ENCODE results near the gene PRSS36.
"Not testable (repeated sequence)": the region's sequence is repeated elsewhere in the genome, so short reads cannot be mapped to it uniquely, and the experiment has no call there.

The PRSS36 gene

GRCh38 chr16:31108794-31109558, 40.9 kb downstream of the PRSS36 start:
- no peaks in the 10 kb centered on the region for H3K27me3 ChIP-seq (ENCODE audit: control insufficient read depth in 1 of 2, insufficient read depth in 2 of 2, low read length in 2 of 2)
- peak overlapping the region; percentile 80 to 90 for H3K9ac ChIP-seq (ENCODE audit: low read length in 2 of 2)
- H3K36me3 ChIP-seq (ENCODE audit: control insufficient read depth in 2 of 2, insufficient read depth in 2 of 2, low read length in 2 of 2) = peaks cover 18 to 26% of the 10 kb centered on the region in 2 donors
- H3K4me3 ChIP-seq (ENCODE audit: low read length in 2 of 2) = peak overlapping the region; percentile 77 to 86
- H3K9me3 ChIP-seq (ENCODE audit: control insufficient read depth in 2 of 2, low read length in 2 of 2) = no peaks in the 10 kb centered on the region
- peaks cover 24% of the 10 kb centered on the region for H3K4me1 ChIP-seq (ENCODE audit: control insufficient read depth, insufficient read depth, low read length)
- peak overlapping the region; percentile 55 for H3K27ac ChIP-seq (ENCODE audit: low read length)

- Histone ChIP-seq H3K4me3 (ENCODE audit: low read length in 2 of 2) (peak within 1 kb of the TSS; percentile 77 to 86), H3K27me3 (ENCODE audit: control insufficient read depth in 1 of 2, insufficient read depth in 2 of 2, low read length in 2 of 2) (no peaks in the 10 kb centered on the region), H3K36me3 (ENCODE audit: control insufficient read depth in 2 of 2, insufficient read depth in 2 of 2, low read length in 2 of 2) (peaks cover 18 to 26% of the 10 kb centered on the region in 2 donors), H3K9ac (ENCODE audit: low read length in 2 of 2) (peak within 1 kb of the TSS; percentile 80 to 90), H3K27ac (ENCODE audit: low read length) (peak within 1 kb of the TSS; percentile 55), H3K9me3 (ENCODE audit: control insufficient read depth in 2 of 2, low read length in 2 of 2) (no peaks in the 10 kb centered on the region), H3K4me1 (ENCODE audit: control insufficient read depth, insufficient read depth, low read length) (peaks cover 24% of the 10 kb centered on the region)
Observed at GRCh38 chr16:31108035-31108793, 41.7 kb downstream of the PRSS36 start, which contains the start of gene BCKDK. Gene BCKDK, plus strand, starts transcription at chr16:31108386. Its CDS starts 838 bp downstream, at chr16:31109224.

- Histone ChIP-seq H3K9me3 (ENCODE audit: control insufficient read depth in 2 of 2, low read length in 2 of 2) (no peaks in the 10 kb centered on the region), H3K4me1 (ENCODE audit: control insufficient read depth, insufficient read depth, low read length) (peaks cover 24% of the 10 kb centered on the region), H3K27me3 (ENCODE audit: control insufficient read depth in 1 of 2, insufficient read depth in 2 of 2, low read length in 2 of 2) (no peaks in the 10 kb centered on the region), H3K27ac (ENCODE audit: low read length) (no peak overlapping the region), H3K4me3 (ENCODE audit: low read length in 2 of 2) (peak overlapping the region; percentile 77 to 86), H3K36me3 (ENCODE audit: control insufficient read depth in 2 of 2, insufficient read depth in 2 of 2, low read length in 2 of 2) (peaks cover 17 to 23% of the 10 kb centered on the region in 2 donors), H3K9ac (ENCODE audit: low read length in 2 of 2) (no peak overlapping the region)
Observed at GRCh38 chr16:31107465-31107867, 42.4 kb downstream of the PRSS36 start.

- Histone ChIP-seq H3K27me3 (ENCODE audit: control insufficient read depth in 1 of 2, insufficient read depth in 2 of 2, low read length in 2 of 2) (no peaks in the 10 kb centered on the region), H3K27ac (ENCODE audit: low read length) (no peak overlapping the region), H3K4me1 (ENCODE audit: control insufficient read depth, insufficient read depth, low read length) (peaks cover 22% of the 10 kb centered on the region), H3K4me3 (ENCODE audit: low read length in 2 of 2) (no peak overlapping the region), H3K9ac (ENCODE audit: low read length in 2 of 2) (no peak overlapping the region), H3K9me3 (ENCODE audit: control insufficient read depth in 2 of 2, low read length in 2 of 2) (no peaks in the 10 kb centered on the region), H3K36me3 (ENCODE audit: control insufficient read depth in 2 of 2, insufficient read depth in 2 of 2, low read length in 2 of 2) (peaks cover 16 to 18% of the 10 kb centered on the region in 2 donors)
Observed at GRCh38 chr16:31106509-31107464, 43.1 kb downstream of the PRSS36 start.

- Histone ChIP-seq H3K9me3 (ENCODE audit: control insufficient read depth in 2 of 2, low read length in 2 of 2) (no peaks in the 10 kb centered on the region), H3K36me3 (ENCODE audit: control insufficient read depth in 2 of 2, insufficient read depth in 2 of 2, low read length in 2 of 2) (peaks cover 8 to 12% of the 10 kb centered on the region in 2 donors), H3K4me1 (ENCODE audit: control insufficient read depth, insufficient read depth, low read length) (peaks cover 22% of the 10 kb centered on the region), H3K9ac (ENCODE audit: low read length in 2 of 2) (no peak overlapping the region), H3K27ac (ENCODE audit: low read length) (no peak overlapping the region), H3K4me3 (ENCODE audit: low read length in 2 of 2) (peak overlapping the region; percentile 31 to 66), H3K27me3 (ENCODE audit: control insufficient read depth in 1 of 2, insufficient read depth in 2 of 2, low read length in 2 of 2) (no peaks in the 10 kb centered on the region)
Observed at GRCh38 chr16:31105677-31106213, 44.1 kb downstream of the PRSS36 start.

- H3K27ac ChIP-seq (ENCODE audit: low read length) = not testable (repeated sequence)
Observed at GRCh38 chr16:31100876-31101641, 48.8 kb downstream of the PRSS36 start.

GRCh38 chr16:31099860-31100638, 49.8 kb downstream of the PRSS36 start:
- Histone ChIP-seq H3K4me1 (ENCODE audit: control insufficient read depth, insufficient read depth, low read length) (peaks cover 4% of the 10 kb centered on the region), H3K4me3 (ENCODE audit: low read length in 2 of 2) (no peak overlapping the region), H3K9ac (ENCODE audit: low read length in 2 of 2) (no peak overlapping the region), H3K36me3 (ENCODE audit: control insufficient read depth in 2 of 2, insufficient read depth in 2 of 2, low read length in 2 of 2) (no peaks in the 10 kb centered on the region), H3K27me3 (ENCODE audit: control insufficient read depth in 1 of 2, insufficient read depth in 2 of 2, low read length in 2 of 2) (no peaks in the 10 kb centered on the region), H3K27ac (ENCODE audit: low read length) (no peak overlapping the region), H3K9me3 (ENCODE audit: control insufficient read depth in 2 of 2, low read length in 2 of 2) (no peaks in the 10 kb centered on the region)

More at GRCh38 chr16:31100876-31101641, 48.8 kb downstream of the PRSS36 start:
- H3K4me3 ChIP-seq (ENCODE audit: low read length in 2 of 2); H3K36me3 ChIP-seq (ENCODE audit: control insufficient read depth in 2 of 2, insufficient read depth in 2 of 2, low read length in 2 of 2); H3K9me3 ChIP-seq (ENCODE audit: control insufficient read depth in 2 of 2, low read length in 2 of 2); H3K9ac ChIP-seq (ENCODE audit: low read length in 2 of 2); H3K27me3 ChIP-seq (ENCODE audit: control insufficient read depth in 1 of 2, insufficient read depth in 2 of 2, low read length in 2 of 2); H3K4me1 ChIP-seq (ENCODE audit: control insufficient read depth, insufficient read depth, low read length): not testable (repeated sequence)

- no peaks in the 10 kb centered on the region for H3K27me3 ChIP-seq (ENCODE audit: control insufficient read depth in 1 of 2, insufficient read depth in 2 of 2, low read length in 2 of 2)
- H3K9me3 ChIP-seq (ENCODE audit: control insufficient read depth in 2 of 2, low read length in 2 of 2) = no peaks in the 10 kb centered on the region
- H3K9ac ChIP-seq (ENCODE audit: low read length in 2 of 2) = peak within 1 kb of the TSS; percentile 87 to 90
- H3K4me1 ChIP-seq (ENCODE audit: control insufficient read depth, insufficient read depth, low read length) = peaks cover 12% of the 10 kb centered on the region
- peak within 1 kb of the TSS; percentile 73 for H3K27ac ChIP-seq (ENCODE audit: low read length)
- peak within 1 kb of the TSS; percentile 93 to 94 for H3K4me3 ChIP-seq (ENCODE audit: low read length in 2 of 2)
- peaks cover 0 to 9% of the 10 kb centered on the region in 2 donors for H3K36me3 ChIP-seq (ENCODE audit: control insufficient read depth in 2 of 2, insufficient read depth in 2 of 2, low read length in 2 of 2)
Observed at GRCh38 chr16:31094424-31095120, 55.3 kb downstream of the PRSS36 start, which contains the start of gene VKORC1. Gene VKORC1, minus strand, starts transcription at chr16:31094797. Its CDS starts 68 bp downstream, at chr16:31094729.

GRCh38 chr16:31094088-31094423, 55.8 kb downstream of the PRSS36 start:
- peaks cover 0 to 12% of the 10 kb centered on the region in 2 donors for H3K36me3 ChIP-seq (ENCODE audit: control insufficient read depth in 2 of 2, insufficient read depth in 2 of 2, low read length in 2 of 2)
- H3K9ac ChIP-seq (ENCODE audit: low read length in 2 of 2) = peak overlapping the region; percentile 87 to 90
- peak overlapping the region; percentile 73 for H3K27ac ChIP-seq (ENCODE audit: low read length)
- peak overlapping the region; percentile 93 to 94 for H3K4me3 ChIP-seq (ENCODE audit: low read length in 2 of 2)
- H3K9me3 ChIP-seq (ENCODE audit: control insufficient read depth in 2 of 2, low read length in 2 of 2) = no peaks in the 10 kb centered on the region
- no peaks in the 10 kb centered on the region for H3K27me3 ChIP-seq (ENCODE audit: control insufficient read depth in 1 of 2, insufficient read depth in 2 of 2, low read length in 2 of 2)
- H3K4me1 ChIP-seq (ENCODE audit: control insufficient read depth, insufficient read depth, low read length) = peaks cover 12% of the 10 kb centered on the region

Data from stomach smooth muscle (tissue), 2 donors.